Panc1 (cell line): ENCODE results near the gene DLGAP1.

Source experiments
- POLR2AphosphoS5 ChIP-seq: IDR thresholded peaks from 2 replicates; pipeline ENCODE4 v1.6.1; 2012; ENCODE audit warnings: mild to moderate bottlenecking, low read depth, low read length, moderate library complexity
- TF ChIP-seq, protein P1 (sequence below): fragments of 450-650 bp; IDR thresholded peaks from 2 replicates; pipeline ENCODE4 v1.5.1; 2017; ENCODE audit warnings: mild to moderate bottlenecking

DNA sequence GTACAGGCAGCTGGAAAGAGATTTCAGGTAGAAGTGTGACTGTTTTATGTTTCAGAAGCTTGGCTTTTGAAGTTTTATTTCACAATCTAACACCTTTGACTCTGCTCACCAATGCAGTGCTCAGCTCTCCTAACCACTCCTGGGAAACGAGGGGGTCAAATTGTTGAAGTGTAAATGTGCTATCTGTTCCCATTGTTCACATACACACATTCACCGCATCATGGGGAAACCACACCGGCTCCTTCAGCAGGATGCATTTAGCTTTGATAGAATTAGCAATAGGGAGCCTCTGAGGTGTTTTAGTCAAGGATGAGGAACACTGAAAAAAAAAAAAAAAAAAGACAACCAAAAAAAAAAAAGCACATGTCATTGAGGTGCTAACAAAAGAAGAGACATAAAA lies 13.4 kb upstream of the DLGAP1 start:
- TF ChIP-seq, protein P1, sequence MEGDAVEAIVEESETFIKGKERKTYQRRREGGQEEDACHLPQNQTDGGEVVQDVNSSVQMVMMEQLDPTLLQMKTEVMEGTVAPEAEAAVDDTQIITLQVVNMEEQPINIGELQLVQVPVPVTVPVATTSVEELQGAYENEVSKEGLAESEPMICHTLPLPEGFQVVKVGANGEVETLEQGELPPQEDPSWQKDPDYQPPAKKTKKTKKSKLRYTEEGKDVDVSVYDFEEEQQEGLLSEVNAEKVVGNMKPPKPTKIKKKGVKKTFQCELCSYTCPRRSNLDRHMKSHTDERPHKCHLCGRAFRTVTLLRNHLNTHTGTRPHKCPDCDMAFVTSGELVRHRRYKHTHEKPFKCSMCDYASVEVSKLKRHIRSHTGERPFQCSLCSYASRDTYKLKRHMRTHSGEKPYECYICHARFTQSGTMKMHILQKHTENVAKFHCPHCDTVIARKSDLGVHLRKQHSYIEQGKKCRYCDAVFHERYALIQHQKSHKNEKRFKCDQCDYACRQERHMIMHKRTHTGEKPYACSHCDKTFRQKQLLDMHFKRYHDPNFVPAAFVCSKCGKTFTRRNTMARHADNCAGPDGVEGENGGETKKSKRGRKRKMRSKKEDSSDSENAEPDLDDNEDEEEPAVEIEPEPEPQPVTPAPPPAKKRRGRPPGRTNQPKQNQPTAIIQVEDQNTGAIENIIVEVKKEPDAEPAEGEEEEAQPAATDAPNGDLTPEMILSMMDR, result no peak
- no peak for TF ChIP-seq POLR2AphosphoS5
